Neural cell (in vitro differentiated cells): Measurements from ENCODE around the gene RIC1. TPM values are rescaled to one million over a fixed set of nuclear protein-coding genes. Genes with fewer than 3 reads are reported as not detected.

Experiments
- H2AFZ ChIP-seq: fragments of 200-600, 300-800 bp; sonication (generic), shearing (Covaris generic); 2 replicates; pipeline ENCODE4 v1.6.0; 2014; ENCODE audit warnings: low read depth, mild to moderate bottlenecking, antibody characterized with exemption, low read length, moderate library complexity
- H3F3A ChIP-seq: fragments of 200-600 bp; shearing (Covaris generic); 2 replicates; pipeline ENCODE4 v1.6.1; 2016; ENCODE audit warnings: mild to moderate bottlenecking, moderate library complexity, mixed read lengths, antibody characterized with exemption, low read length; ENCODE audit not compliant: insufficient read depth, poor library complexity, severe bottlenecking
- H3K27ac ChIP-seq: fragments of 200-600, 300-800 bp; sonication (generic), shearing (Covaris generic); 2 replicates; pipeline ENCODE4 v1.5.1; 2014; ENCODE audit warnings: mild to moderate bottlenecking, low read length, moderate library complexity
- H3K27me3 ChIP-seq: fragments of 300-800, 200-600 bp; sonication (generic), shearing (Covaris generic); 2 replicates; pipeline ENCODE4 v1.6.0; 2014; ENCODE audit warnings: mild to moderate bottlenecking, low read depth, low read length, moderate library complexity; ENCODE audit not compliant: insufficient read depth
- H3K36me3 ChIP-seq: fragments of 300-800, 200-600 bp; sonication (generic), shearing (Covaris generic); 2 replicates; pipeline ENCODE4 v1.5.1; 2014; ENCODE audit warnings: mild to moderate bottlenecking, antibody characterized with exemption, low read length, moderate library complexity; ENCODE audit not compliant: insufficient read depth
- H3K4me2 ChIP-seq: fragments of 300-800, 200-600 bp; sonication (generic), shearing (Covaris generic); 2 replicates; pipeline ENCODE4 v1.6.0; 2014; ENCODE audit warnings: mild to moderate bottlenecking, low read length
- H3K4me3 ChIP-seq: fragments of 300-800, 200-600 bp; sonication (generic), shearing (Covaris generic); 2 replicates; pipeline ENCODE4 v1.5.1; 2014; ENCODE audit warnings: mild to moderate bottlenecking, low read length, moderate library complexity
- H3K79me2 ChIP-seq: fragments of 200-600 bp; shearing (Covaris generic); replicated peaks from 2 replicates; pipeline ENCODE4 v1.6.0; 2014; ENCODE audit warnings: mild to moderate bottlenecking, low read length, moderate library complexity; ENCODE audit not compliant: insufficient read depth
- H3K9ac ChIP-seq: fragments of 300-800, 200-600 bp; sonication (generic), shearing (Covaris generic); 2 replicates; pipeline ENCODE4 v1.6.1; 2016; ENCODE audit warnings: mild to moderate bottlenecking, low read length, mixed read lengths
- H3K9me2 ChIP-seq: fragments of 200-600 bp; shearing (Covaris generic); 2 replicates; pipeline ENCODE4 v1.6.1; 2016; ENCODE audit warnings: mild to moderate bottlenecking, low read length, mixed read lengths; ENCODE audit not compliant: insufficient read depth
- H3K9me3 ChIP-seq: fragments of 200-600, 300-800 bp; sonication (generic), shearing (Covaris generic); 2 replicates; pipeline ENCODE4 v1.6.1; 2016; ENCODE audit warnings: mild to moderate bottlenecking, mixed run types, low read length, moderate library complexity, mixed read lengths
- H4K20me1 ChIP-seq: fragments of 200-600 bp; shearing (Covaris generic); 2 replicates; pipeline ENCODE4 v1.6.1; 2016; ENCODE audit warnings: mild to moderate bottlenecking, mixed run types; ENCODE audit not compliant: insufficient read depth
- CTCF ChIP-seq: fragments of 450-650 bp; IDR thresholded peaks from 2 replicates; pipeline ENCODE4 v1.5.1; 2014; ENCODE audit warnings: antibody characterized with exemption, mild to moderate bottlenecking, moderate library complexity; ENCODE audit not compliant: poor library complexity, severe bottlenecking
- EP300 ChIP-seq: fragments of 450-650 bp; conservative IDR thresholded peaks from 2 replicates; pipeline ENCODE4 v1.6.1; 2014; ENCODE audit warnings: antibody characterized with exemption, mild to moderate bottlenecking, moderate library complexity; ENCODE audit not compliant: poor library complexity, severe bottlenecking
- EZH2 ChIP-seq: fragments of 200-600, 300-800 bp; shearing (Covaris generic), sonication (generic); IDR thresholded peaks from 2 replicates; pipeline ENCODE4 v1.6.1; 2014; ENCODE audit warnings: antibody characterized with exemption, low read length, borderline replicate concordance, mild to moderate bottlenecking; ENCODE audit not compliant: insufficient read depth, poor library complexity, severe bottlenecking
- MXI1 ChIP-seq: fragments of 450-650 bp; conservative IDR thresholded peaks from 2 replicates; pipeline ENCODE4 v1.6.1; 2014; ENCODE audit warnings: antibody characterized with exemption, mild to moderate bottlenecking; ENCODE audit not compliant: poor library complexity, severe bottlenecking
- POLR2AphosphoS5 ChIP-seq: IDR thresholded peaks from 2 replicates; pipeline ENCODE4 v1.6.1; 2012
- RAD21 ChIP-seq: fragments of 450-650 bp; conservative IDR thresholded peaks from 2 replicates; pipeline ENCODE4 v1.6.1; 2014; ENCODE audit warnings: antibody characterized with exemption, mild to moderate bottlenecking, moderate library complexity
- REST ChIP-seq: IDR thresholded peaks from 2 replicates; pipeline ENCODE4 v1.6.1; 2012; ENCODE audit warnings: borderline replicate concordance
- SMC3 ChIP-seq: fragments of 450-650 bp; conservative IDR thresholded peaks from 2 replicates; pipeline ENCODE4 v1.6.1; 2014; ENCODE audit warnings: antibody characterized with exemption, mild to moderate bottlenecking, moderate library complexity; ENCODE audit not compliant: poor library complexity
- TAF1 ChIP-seq: IDR thresholded peaks from 2 replicates; pipeline ENCODE4 v1.6.1; 2012; ENCODE audit warnings: low read depth
- polyA plus RNA-seq: library from polyadenylated mRNA; depleted of rRNA; stranded (reverse); fragments of >200 nt; gene quantifications from 2 replicates; pipeline ENCODE4 v1.2.3, GENCODE V29; 2014

RIC1 gene
- polyA plus RNA-seq, 1 donor from 2014 or later, result 9.9 TPM

- H3F3A ChIP-seq, result no peaks in the 10 kb centered on the region
- no peak overlapping the region for H3K27ac ChIP-seq
- no peaks in the 10 kb centered on the region for H4K20me1 ChIP-seq
- no peak for TF ChIP-seq TAF1
- H3K9me2 ChIP-seq, result no peaks in the 10 kb centered on the region
- H3K36me3 ChIP-seq, result no peaks in the 10 kb centered on the region
- H3K27me3 ChIP-seq, result no peaks in the 10 kb centered on the region
- H3K4me3 ChIP-seq, result no peak overlapping the region
- no peak overlapping the region for H3K9ac ChIP-seq
- no peaks in the 10 kb centered on the region for H3K79me2 ChIP-seq
- no peaks in the 10 kb centered on the region for H3K9me3 ChIP-seq
- no peak overlapping the region for H3K4me2 ChIP-seq
- no peak overlapping the region for H2AFZ ChIP-seq
Measured at GRCh38 chr9:5596173-5596572, 32.7 kb upstream of the RIC1 start.

- no peaks in the 10 kb centered on the region for H3K9me2 ChIP-seq
- no peaks in the 10 kb centered on the region for H3F3A ChIP-seq
- no peaks in the 10 kb centered on the region for H3K36me3 ChIP-seq
- no peak overlapping the region for H2AFZ ChIP-seq
- H3K79me2 ChIP-seq, result no peaks in the 10 kb centered on the region
- no peaks in the 10 kb centered on the region for H4K20me1 ChIP-seq
- H3K9ac ChIP-seq, result no peak overlapping the region
- no peaks in the 10 kb centered on the region for H3K27me3 ChIP-seq
- no peak overlapping the region for H3K4me3 ChIP-seq
- H3K4me2 ChIP-seq, result no peak overlapping the region
- no peak overlapping the region for H3K27ac ChIP-seq
- TF ChIP-seq RAD21 (no peak), MXI1 (no peak), EZH2 (no peak), EP300 (no peak), POLR2AphosphoS5 (no peak), CTCF (no peak), REST (no peak), TAF1 (no peak), SMC3 (no peak)
- H3K9me3 ChIP-seq, result no peaks in the 10 kb centered on the region
Measured at GRCh38 chr9:5608298-5609225, 20.3 kb upstream of the RIC1 start.
